DND-41 (cell line): Measurements from ENCODE around the gene TMPRSS11D.

Experiments
- ATAC-seq: fragments of 200-7000 bp; cut with Tn5 transposase; 3 replicates; pipeline ENCODE4 v1.9.1; 2021; ENCODE audit warnings: low read depth; ENCODE audit not compliant: insufficient read depth
- DNase-seq: peaks from one replicate; pipeline ENCODE4 v3.0.0-alpha.2; 2020
- H2AFZ ChIP-seq: 2 replicates; pipeline ENCODE4 v1.6.0; 2012; ENCODE audit warnings: low read depth, low read length
- H3K27ac ChIP-seq: 2 replicates; pipeline ENCODE4 v1.5.1; 2012; ENCODE audit warnings: low read length, inconsistent platforms
- H3K27me3 ChIP-seq: fragments of 200-600 bp; sonication (generic); 2 replicates; pipeline ENCODE4 v1.6.0; 2012; ENCODE audit warnings: low read length, mild to moderate bottlenecking, inconsistent platforms; ENCODE audit not compliant: insufficient read depth, poor library complexity
- H3K36me3 ChIP-seq: 2 replicates; pipeline ENCODE4 v1.5.1; 2012; ENCODE audit warnings: low read length, inconsistent platforms; ENCODE audit not compliant: insufficient read depth
- H3K4me1 ChIP-seq: 2 replicates; pipeline ENCODE4 v1.5.1; 2012; ENCODE audit warnings: mild to moderate bottlenecking, low read length; ENCODE audit not compliant: insufficient read depth
- H3K4me2 ChIP-seq: 2 replicates; pipeline ENCODE4 v1.6.0; 2012; ENCODE audit warnings: mild to moderate bottlenecking, moderate library complexity, low read length, inconsistent platforms; ENCODE audit not compliant: insufficient read depth
- H3K4me3 ChIP-seq, 2 experiments: fragments of 200-600 bp in 1 of 2; shearing (Covaris generic) in 1 of 2; 2 replicates each; pipeline ENCODE4 v1.5.1; 2012 to 2016; ENCODE audit warnings: inconsistent platforms in 2 of 2, low read length in 2 of 2, mild to moderate bottlenecking in 2 of 2, low read depth in 1 of 2, moderate library complexity in 1 of 2
- H3K79me2 ChIP-seq: 2 replicates; pipeline ENCODE4 v1.6.0; 2012; ENCODE audit warnings: low read length, inconsistent platforms; ENCODE audit not compliant: insufficient read depth
- H3K9ac ChIP-seq: 2 replicates; pipeline ENCODE4 v1.6.0; 2012; ENCODE audit warnings: low read depth, mild to moderate bottlenecking, inconsistent platforms, low read length, moderate library complexity
- H3K9me3 ChIP-seq: 2 replicates; pipeline ENCODE4 v1.5.1; 2012; ENCODE audit warnings: low read length, moderate library complexity, mild to moderate bottlenecking, inconsistent platforms; ENCODE audit not compliant: insufficient read depth, severe bottlenecking
- H4K20me1 ChIP-seq: 2 replicates; pipeline ENCODE4 v1.6.0; 2012; ENCODE audit warnings: low read length; ENCODE audit not compliant: insufficient read depth
- EZH2 ChIP-seq: IDR thresholded peaks from 3 replicates; pipeline ENCODE4 v1.6.1; 2012; ENCODE audit warnings: borderline replicate concordance, low read depth, mild to moderate bottlenecking, moderate library complexity, low read length, inconsistent platforms; ENCODE audit not compliant: severe bottlenecking
- TF ChIP-seq, protein P1 (sequence below): IDR thresholded peaks from 2 replicates; pipeline ENCODE4 v1.5.1; 2012; ENCODE audit warnings: borderline replicate concordance, low read length, moderate library complexity, mild to moderate bottlenecking; ENCODE audit not compliant: poor library complexity, severe bottlenecking; ENCODE audit errors: extremely low read depth

Gene TMPRSS11D

DNA sequence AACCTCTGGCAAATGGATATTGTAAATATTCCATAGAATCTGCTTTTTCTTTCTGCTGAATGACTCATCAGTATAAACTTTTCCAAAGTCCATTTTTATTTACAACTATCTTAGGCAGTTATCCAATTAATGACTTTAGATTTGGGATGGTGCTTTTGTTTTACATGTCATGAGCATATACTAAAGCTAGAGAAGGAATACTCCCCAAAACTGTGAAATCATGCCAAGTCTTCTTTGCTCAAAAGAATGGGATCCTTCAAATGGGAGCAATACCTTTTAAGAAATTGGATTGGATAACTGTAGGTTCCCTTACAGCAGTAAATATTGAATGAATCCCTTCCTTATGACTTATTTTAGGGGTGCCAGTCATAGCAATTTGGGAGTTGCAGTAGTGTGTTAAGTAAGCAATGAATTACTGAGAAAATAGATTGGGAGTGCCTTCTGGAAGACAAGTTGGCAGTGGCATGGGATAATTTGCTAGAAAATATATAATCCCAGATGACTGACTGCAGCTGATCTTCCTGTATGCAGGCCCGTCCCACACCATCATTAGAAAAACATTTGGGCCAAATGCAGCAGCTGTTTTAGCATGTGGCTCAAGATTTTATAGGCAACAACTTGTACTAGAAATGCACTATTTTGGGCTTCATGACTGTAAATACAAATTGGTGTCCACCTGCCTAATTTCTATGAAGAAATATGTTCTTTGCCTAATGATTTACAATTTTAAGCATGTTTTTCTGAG, 2.8 kb downstream of the TMPRSS11D start:
- Histone ChIP-seq H3K4me3 (no peak overlapping the region), H3K4me1 (no peaks in the 10 kb centered on the region), H3K27ac (no peak overlapping the region), H2AFZ (no peak overlapping the region), H3K9ac (no peak overlapping the region), H4K20me1 (no peaks in the 10 kb centered on the region), H3K79me2 (no peaks in the 10 kb centered on the region), H3K9me3 (no peaks in the 10 kb centered on the region), H3K36me3 (no peaks in the 10 kb centered on the region), H3K27me3 (no peaks in the 10 kb centered on the region), H3K4me2 (no peak overlapping the region)
- no peak for DNase-seq
- TF ChIP-seq, protein P1, sequence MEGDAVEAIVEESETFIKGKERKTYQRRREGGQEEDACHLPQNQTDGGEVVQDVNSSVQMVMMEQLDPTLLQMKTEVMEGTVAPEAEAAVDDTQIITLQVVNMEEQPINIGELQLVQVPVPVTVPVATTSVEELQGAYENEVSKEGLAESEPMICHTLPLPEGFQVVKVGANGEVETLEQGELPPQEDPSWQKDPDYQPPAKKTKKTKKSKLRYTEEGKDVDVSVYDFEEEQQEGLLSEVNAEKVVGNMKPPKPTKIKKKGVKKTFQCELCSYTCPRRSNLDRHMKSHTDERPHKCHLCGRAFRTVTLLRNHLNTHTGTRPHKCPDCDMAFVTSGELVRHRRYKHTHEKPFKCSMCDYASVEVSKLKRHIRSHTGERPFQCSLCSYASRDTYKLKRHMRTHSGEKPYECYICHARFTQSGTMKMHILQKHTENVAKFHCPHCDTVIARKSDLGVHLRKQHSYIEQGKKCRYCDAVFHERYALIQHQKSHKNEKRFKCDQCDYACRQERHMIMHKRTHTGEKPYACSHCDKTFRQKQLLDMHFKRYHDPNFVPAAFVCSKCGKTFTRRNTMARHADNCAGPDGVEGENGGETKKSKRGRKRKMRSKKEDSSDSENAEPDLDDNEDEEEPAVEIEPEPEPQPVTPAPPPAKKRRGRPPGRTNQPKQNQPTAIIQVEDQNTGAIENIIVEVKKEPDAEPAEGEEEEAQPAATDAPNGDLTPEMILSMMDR, result no peak
- TF ChIP-seq EZH2, result no peak
- no peak for ATAC-seq

DNA sequence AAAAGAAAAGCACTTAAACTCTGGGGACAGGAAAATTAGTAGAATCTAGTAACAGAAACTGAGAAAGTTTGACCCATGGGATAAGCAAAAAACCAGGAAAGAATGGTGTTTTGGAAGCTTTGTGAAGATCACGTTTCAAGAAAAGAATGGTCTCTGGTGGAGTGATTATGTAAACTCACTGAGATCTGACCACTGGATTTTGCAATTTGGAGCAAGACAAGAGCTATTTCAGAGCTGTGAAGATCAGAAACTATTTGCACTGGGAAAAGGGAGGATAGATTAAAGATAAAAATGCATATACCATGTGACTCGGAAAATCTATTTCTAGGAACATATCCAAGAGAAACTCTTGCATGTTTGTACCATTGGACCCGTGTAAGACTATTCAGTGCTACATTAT, 4.3 kb downstream of the TMPRSS11D start:
- TF ChIP-seq, protein P1, result no peak
- Histone ChIP-seq H3K36me3 (no peaks in the 10 kb centered on the region), H3K79me2 (no peaks in the 10 kb centered on the region), H3K9ac (no peak overlapping the region), H3K4me3 (no peak overlapping the region), H3K4me2 (no peak overlapping the region), H3K9me3 (no peaks in the 10 kb centered on the region), H3K27me3 (no peaks in the 10 kb centered on the region), H2AFZ (no peak overlapping the region), H4K20me1 (no peaks in the 10 kb centered on the region), H3K27ac (no peak overlapping the region), H3K4me1 (no peaks in the 10 kb centered on the region)
- ATAC-seq, result no peak
- DNase-seq, result no peak

DNA sequence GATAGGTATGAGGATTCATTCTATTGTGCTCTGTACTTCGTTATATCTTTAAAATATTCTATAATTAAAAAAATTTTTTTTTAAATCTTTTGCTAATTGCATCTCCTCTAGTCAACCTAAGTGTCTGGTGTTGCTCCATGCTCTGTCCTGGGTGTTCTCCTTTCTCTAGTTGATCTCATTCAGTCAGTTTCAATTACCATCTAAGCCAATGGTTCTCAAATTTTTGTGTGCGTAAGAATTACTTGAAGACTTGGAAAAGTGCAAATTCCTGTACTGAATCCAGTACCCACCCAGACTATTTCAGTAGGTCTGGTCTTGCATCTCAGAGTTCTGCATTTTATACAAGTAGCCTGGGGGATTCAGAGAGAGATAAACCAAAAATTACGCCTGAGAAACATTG, 6.7 kb downstream of the TMPRSS11D start:
- no peaks in the 10 kb centered on the region for H3K9me3 ChIP-seq
- H3K27ac ChIP-seq, result no peak overlapping the region
- H3K4me1 ChIP-seq, result no peaks in the 10 kb centered on the region
- H4K20me1 ChIP-seq, result no peaks in the 10 kb centered on the region
- DNase-seq (no peak), ATAC-seq (no peak)
- no peaks in the 10 kb centered on the region for H3K36me3 ChIP-seq
- no peak for TF ChIP-seq EZH2
- TF ChIP-seq, protein P1, result no peak
- no peak overlapping the region for H3K9ac ChIP-seq
- no peaks in the 10 kb centered on the region for H3K79me2 ChIP-seq
- H2AFZ ChIP-seq, result no peak overlapping the region
- H3K4me2 ChIP-seq, result no peak overlapping the region
- no peak overlapping the region for H3K4me3 ChIP-seq
- H3K27me3 ChIP-seq, result no peaks in the 10 kb centered on the region
